Measurements from ENCODE around the gene RANBP9. TPM values are rescaled to one million over a fixed set of nuclear protein-coding genes. Genes with fewer than 3 reads are reported as not detected.

Gene RANBP9
- total and polyA plus RNA-seq, 2 of the 13 experiments (the other 11 are each of a cell fraction or from before 2014, with no cell fraction given), result 26.6 to 30.6 TPM

GRCh38 chr6:13574571-13575376, 136.9 kb downstream of the RANBP9 start, which contains the start of gene SIRT5 (continued):
- TF ChIP-seq CSRNP2 (CRISPR knock-in tag; conservative IDR thresholded peaks at IDR 0.05; ENCODE audit: low read depth) (no peak), ZNF354B (CRISPR knock-in tag; IDR thresholded peaks at IDR 0.05) (no peak), ZBTB25 (CRISPR knock-in tag; IDR thresholded peaks at IDR 0.05) (peak; percentile 48), ZNF646 (CRISPR knock-in tag; IDR thresholded peaks at IDR 0.05) (0 out of 2 replicates have a peak, but pooled peaks have one; percentile 39), MNT (IDR thresholded peaks at IDR 0.05) (peak; percentile 32; the same call in 1 of the 2 replicates), ZBTB37 (CRISPR knock-in tag; IDR thresholded peaks at IDR 0.05) (0 out of 2 replicates have a peak, but pooled peaks have one; percentile 31), CC2D1A (CRISPR knock-in tag; IDR thresholded peaks at IDR 0.05) (no peak), CBX5 (CRISPR knock-in tag; IDR thresholded peaks at IDR 0.05; ENCODE audit: borderline replicate concordance) (peak; percentile 35; the same call in 1 of the 2 replicates), ZNF576 (CRISPR knock-in tag; IDR thresholded peaks at IDR 0.05) (peak; percentile 90; the same call in 1 of the 2 replicates), ZNF562 (CRISPR knock-in tag; IDR thresholded peaks at IDR 0.05; ENCODE audit: borderline replicate concordance) (no peak), JARID2 (CRISPR knock-in tag; IDR thresholded peaks at IDR 0.05; ENCODE audit: insufficient replicate concordance) (peak; percentile 89), JUN (CRISPR knock-in tag; IDR thresholded peaks at IDR 0.05) (peak; percentile 62; the same call in 1 of the 2 replicates), ZBTB1 (CRISPR knock-in tag; IDR thresholded peaks at IDR 0.05; ENCODE audit: borderline replicate concordance) (no peak), SALL1 (CRISPR knock-in tag; IDR thresholded peaks at IDR 0.05) (peak; percentile 94), ZNF891 (CRISPR knock-in tag; IDR thresholded peaks at IDR 0.05) (peak; percentile 79; the same call in 1 of the 2 replicates)
